Kidney (tissue), 14 donors: ENCODE measurements around the gene LRP1. TPM values are rescaled to one million over a fixed set of nuclear protein-coding genes. Genes with fewer than 3 reads are reported as not detected.
A peak's percentile ranks its signal among the peaks of the same experiment; 100 is the strongest.

ENCODE experiments used
- DNase-seq, 5 donors: peaks; one replicate each; pipeline ENCODE4 v3.0.0-alpha.2; 2013 to 2020
- FAIRE-seq: peaks from 2 replicates; lab custom pipeline; 2012; peaks lifted over from hg19 to GRCh38; lab: Jason Lieb, UNC
- H3K27ac ChIP-seq, 2 donors: one replicate each; pipeline ENCODE4 v1.7.0; 2013; ENCODE audit warnings: low read depth in 2 of 2, low read length in 2 of 2, inconsistent platforms in 1 of 2
- H3K27me3 ChIP-seq: one replicate; pipeline ENCODE4 v1.7.1; 2013; ENCODE audit warnings: low read length, inconsistent platforms; ENCODE audit not compliant: control insufficient read depth, insufficient read depth
- H3K36me3 ChIP-seq, 3 donors: one replicate each; pipeline versions ENCODE4 v1.7.0 to v1.7.1; 2013; ENCODE audit warnings: low read length in 3 of 3, control low read depth in 1 of 3, inconsistent platforms in 1 of 3; ENCODE audit not compliant: insufficient read depth in 3 of 3, control insufficient read depth in 2 of 3
- H3K4me1 ChIP-seq, 3 donors: one replicate each; pipeline versions ENCODE4 v1.7.0 to v1.7.1; 2013; ENCODE audit warnings: low read length in 3 of 3, inconsistent platforms in 1 of 3, low read depth in 1 of 3; ENCODE audit not compliant: control insufficient read depth in 2 of 3, insufficient read depth in 2 of 3
- H3K4me3 ChIP-seq, 3 donors: one replicate each; pipeline versions ENCODE4 v1.7.0 to v1.8.1; 2013; ENCODE audit warnings: low read length in 3 of 3, control low read depth in 1 of 3, inconsistent platforms in 1 of 3
- H3K9ac ChIP-seq, 3 donors: one replicate each; pipeline versions ENCODE4 v1.7.0 to v1.7.1; 2013; ENCODE audit warnings: low read length in 3 of 3, control low read depth in 1 of 3, inconsistent platforms in 1 of 3
- H3K9me3 ChIP-seq, 3 donors: one replicate each; pipeline versions ENCODE4 v1.7.0 to v1.7.1; 2013; ENCODE audit warnings: low read length in 3 of 3, control low read depth in 1 of 3, inconsistent platforms in 1 of 3; ENCODE audit not compliant: control insufficient read depth in 2 of 3, insufficient read depth in 1 of 3
- intact Hi-C: fragments of 100-400 bp; cut with DNase I; formaldehyde crosslinking; loops from one replicate; pipeline ENCODE4 v1.11.1; 2022
- polyA plus RNA-seq: library from polyadenylated mRNA; stranded (reverse); fragments of 350-450 nt; fragmentation: Illumina TruSeq; extraction: RNeasy Lipid Tissue Mini Kit (QIAGEN cat#74804); gene quantifications from one replicate; pipeline ENCODE4 v1.2.3, GENCODE V29; 2014; ENCODE audit warnings: low read depth, low replicate concordance; ENCODE audit not compliant: insufficient read depth
- total RNA-seq: library from RNA; stranded (reverse); fragmentation: NEBNext Ultra II Directional; extraction: Animal tissue kit (Norgen Biotek cat#: 25700); gene quantifications from one replicate; pipeline ENCODE4 v1.2.1, GENCODE V29; 2021
- TF ChIP-seq, protein P1 (sequence below): IDR thresholded peaks from 3 replicates; pipeline ENCODE4 v1.5.1; 2012; ENCODE audit warnings: mild to moderate bottlenecking, moderate library complexity, borderline replicate concordance; ENCODE audit not compliant: insufficient read depth; ENCODE audit errors: extremely low read depth
- donor health status: control.
- donor health status: control.
- donor health status: control.
- donor health status: control.
- donor health status: control.
- donor health status: DM: yes; HTN: yes; CAD: no.
- donor health status: Normal renal cell carcinoma (clear cell type).

The LRP1 gene
- total and polyA plus RNA-seq, 2 donors from 2014 or later = 18.7 to 121 TPM

DNA sequence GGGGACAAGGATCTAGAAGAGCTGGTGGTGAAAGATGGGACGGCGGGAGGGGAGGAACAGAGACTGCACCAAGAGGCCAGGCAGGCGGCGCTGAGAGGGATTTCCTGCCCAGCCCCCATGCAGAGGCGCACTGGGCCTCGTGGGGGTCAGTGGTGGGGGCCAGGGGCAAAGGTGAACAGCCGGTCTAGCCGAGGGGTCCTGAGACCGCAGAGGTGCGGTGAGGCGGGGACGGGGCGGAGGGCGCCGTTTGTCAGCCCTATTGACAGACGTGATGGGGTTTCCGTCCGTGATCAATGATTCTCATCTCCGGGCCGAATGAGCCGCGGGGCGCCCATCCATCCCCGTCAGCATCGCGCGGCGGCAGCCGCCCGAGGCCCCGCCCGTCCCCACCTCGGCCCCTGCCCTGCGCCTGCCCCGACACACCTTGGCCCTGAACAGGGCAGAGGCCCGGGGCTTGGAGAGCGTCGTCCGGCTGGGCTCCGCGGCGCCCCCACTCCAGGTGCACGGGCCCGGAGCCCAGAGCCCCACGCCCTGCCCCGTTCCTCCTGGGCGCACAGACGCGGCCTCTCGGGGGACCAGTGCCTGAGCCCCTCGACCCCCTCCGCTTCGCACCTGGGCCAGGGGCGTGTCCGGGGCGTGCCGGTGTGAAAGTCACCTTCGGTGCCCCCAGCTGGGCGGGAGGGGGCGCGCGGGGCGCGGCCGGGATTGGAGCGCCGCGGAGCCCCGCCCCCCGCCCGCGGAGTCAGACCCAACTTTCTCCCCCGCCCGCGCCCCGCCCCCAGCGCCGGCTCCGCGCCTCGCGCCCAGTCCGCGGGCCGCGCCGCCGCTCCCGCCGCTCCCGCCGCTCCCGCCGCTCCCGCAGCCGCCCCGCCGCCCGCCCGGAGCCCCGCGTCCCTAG is 88.0 kb downstream of the LRP1 start, which contains the start of gene NXPH4:
TSS of gene NXPH4 (plus strand) at position 781 of the 898 bp plus-strand sequence. CDS start 176 bp downstream, outside the sequence.
- H3K9me3 ChIP-seq = no peaks in the 10 kb centered on the region
- peak within 1 kb of the TSS in 2 of 3 donors; percentile 7 to 39 for H3K4me3 ChIP-seq
- peaks cover 0 to 12% (median 8%) of the 10 kb centered on the region in 3 donors for H3K4me1 ChIP-seq
- H3K27ac ChIP-seq = no peak within 1 kb of the TSS
- H3K36me3 ChIP-seq = peaks cover 0 to 2% (median 0%) of the 10 kb centered on the region in 3 donors
- no peak for FAIRE-seq
- no peak within 1 kb of the TSS for H3K9ac ChIP-seq
- DNase-seq = peak in 2 of 5 donors; percentile 59 to 71
- H3K27me3 ChIP-seq = peaks cover 42% of the 10 kb centered on the region
- TF ChIP-seq, protein P1, sequence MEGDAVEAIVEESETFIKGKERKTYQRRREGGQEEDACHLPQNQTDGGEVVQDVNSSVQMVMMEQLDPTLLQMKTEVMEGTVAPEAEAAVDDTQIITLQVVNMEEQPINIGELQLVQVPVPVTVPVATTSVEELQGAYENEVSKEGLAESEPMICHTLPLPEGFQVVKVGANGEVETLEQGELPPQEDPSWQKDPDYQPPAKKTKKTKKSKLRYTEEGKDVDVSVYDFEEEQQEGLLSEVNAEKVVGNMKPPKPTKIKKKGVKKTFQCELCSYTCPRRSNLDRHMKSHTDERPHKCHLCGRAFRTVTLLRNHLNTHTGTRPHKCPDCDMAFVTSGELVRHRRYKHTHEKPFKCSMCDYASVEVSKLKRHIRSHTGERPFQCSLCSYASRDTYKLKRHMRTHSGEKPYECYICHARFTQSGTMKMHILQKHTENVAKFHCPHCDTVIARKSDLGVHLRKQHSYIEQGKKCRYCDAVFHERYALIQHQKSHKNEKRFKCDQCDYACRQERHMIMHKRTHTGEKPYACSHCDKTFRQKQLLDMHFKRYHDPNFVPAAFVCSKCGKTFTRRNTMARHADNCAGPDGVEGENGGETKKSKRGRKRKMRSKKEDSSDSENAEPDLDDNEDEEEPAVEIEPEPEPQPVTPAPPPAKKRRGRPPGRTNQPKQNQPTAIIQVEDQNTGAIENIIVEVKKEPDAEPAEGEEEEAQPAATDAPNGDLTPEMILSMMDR = no peak
- intact Hi-C loops = no loop called here

DNA sequence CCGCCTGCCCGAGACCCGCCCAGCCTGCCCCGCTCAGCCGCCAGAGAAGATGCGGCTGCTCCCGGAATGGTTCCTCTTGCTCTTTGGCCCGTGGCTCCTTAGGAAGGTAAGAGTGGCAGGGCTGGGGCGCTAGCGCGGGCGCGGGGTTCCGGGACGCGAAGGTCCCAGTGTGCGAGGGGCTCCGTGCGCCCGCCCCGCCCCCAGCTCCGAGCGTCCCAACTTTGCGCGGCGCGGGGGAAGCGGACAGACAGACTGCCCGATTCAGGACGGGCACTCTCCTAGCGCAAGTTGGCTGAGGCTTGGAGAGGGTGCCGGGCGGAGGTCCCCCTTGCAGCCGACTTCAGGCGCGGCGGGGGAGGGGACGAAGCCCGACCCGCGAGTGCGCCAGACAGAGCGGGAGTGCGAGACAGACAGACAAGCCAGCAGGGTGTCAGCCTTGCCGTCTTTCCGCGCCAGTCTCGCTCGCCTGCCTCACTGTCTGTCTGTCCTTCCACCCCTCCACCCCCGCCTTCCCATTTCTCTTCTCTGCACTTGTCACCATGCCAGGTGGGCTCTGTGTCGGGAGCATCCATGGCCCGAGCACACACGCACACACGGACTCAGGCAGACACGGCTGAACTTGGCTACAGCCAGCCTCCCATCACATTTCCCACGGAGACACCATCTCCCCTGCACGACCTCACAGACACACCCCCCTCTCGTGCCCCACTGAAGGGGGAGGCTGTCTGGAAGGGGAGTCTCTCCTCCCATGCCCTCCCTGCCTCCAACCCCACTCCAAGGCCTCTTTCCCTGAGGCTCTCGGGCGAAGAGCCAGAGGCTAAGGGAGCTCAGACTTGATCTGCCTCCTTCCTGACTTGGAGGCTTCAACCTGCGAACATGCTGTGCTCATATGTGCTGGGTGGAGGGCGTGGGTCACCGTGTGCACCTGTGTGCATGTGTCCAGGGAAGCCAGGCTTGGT is 88.9 kb downstream of the LRP1 start:
- intact Hi-C loops = no loop called here
- FAIRE-seq = no peak
- no peaks in the 10 kb centered on the region for H3K36me3 ChIP-seq
- H3K4me3 ChIP-seq = peak overlapping the region in 2 of 3 donors; percentile 7 to 39
- H3K9ac ChIP-seq = no peak overlapping the region
- TF ChIP-seq, protein P1 = no peak
- peak in 3 of 5 donors; percentile 46 to 66 (median 62) for DNase-seq
- H3K27ac ChIP-seq = no peak overlapping the region
- peaks cover 48% of the 10 kb centered on the region for H3K27me3 ChIP-seq
- H3K9me3 ChIP-seq = no peaks in the 10 kb centered on the region
- peaks cover 0 to 12% (median 8%) of the 10 kb centered on the region in 3 donors for H3K4me1 ChIP-seq

DNA sequence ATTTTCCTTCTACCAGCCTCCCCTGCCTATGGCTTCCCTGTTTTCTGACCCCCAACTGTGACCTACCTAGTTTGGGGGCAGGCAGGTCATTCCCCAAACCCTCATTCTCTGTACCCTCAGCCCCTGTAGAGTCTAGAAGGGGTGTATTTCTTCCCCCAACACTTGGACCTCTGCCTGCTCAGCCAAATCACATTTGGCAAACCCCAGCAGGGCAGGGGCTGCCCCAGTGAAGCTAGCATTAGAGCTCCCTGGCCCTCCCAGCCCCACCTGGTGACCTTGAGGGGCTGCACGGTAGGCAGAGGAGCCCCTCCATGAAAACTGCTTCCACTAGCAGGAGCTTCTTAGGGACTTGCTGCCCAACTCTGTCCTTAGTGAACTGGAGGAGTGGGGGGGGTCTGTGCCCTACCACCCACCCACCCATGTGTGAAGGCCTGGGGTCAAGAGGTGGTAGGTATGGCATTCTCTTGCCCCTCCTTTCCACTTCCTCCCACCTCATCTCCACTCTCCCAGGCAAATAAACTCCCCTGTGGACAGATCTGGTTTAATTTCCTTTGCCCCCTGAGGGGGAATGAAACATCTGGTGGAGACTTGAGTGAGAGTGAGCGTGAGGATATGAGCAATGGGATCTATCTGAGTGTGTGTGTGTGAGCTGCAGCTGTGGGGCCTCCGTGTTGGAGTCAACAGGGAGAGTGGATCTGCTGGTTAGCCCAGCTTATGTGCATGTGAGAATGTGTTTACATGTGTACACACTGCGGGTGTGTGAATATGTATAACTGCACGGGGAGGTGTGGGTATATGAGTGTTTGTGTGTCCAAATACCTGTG is 90.0 kb downstream of the LRP1 start:
- intact Hi-C loops = no loop called here

More for the DNA sequence above, 90.0 kb downstream of the LRP1 start:
- no peak overlapping the region for H3K9ac ChIP-seq
- no peaks in the 10 kb centered on the region for H3K9me3 ChIP-seq
- peaks cover 0 to 12% (median 8%) of the 10 kb centered on the region in 3 donors for H3K4me1 ChIP-seq
- no peak overlapping the region for H3K27ac ChIP-seq
- H3K27me3 ChIP-seq = peaks cover 52% of the 10 kb centered on the region
- FAIRE-seq (no peak), DNase-seq (peak in 1 of 5 donors; percentile 57)
- H3K4me3 ChIP-seq = no peak overlapping the region
- no peaks in the 10 kb centered on the region for H3K36me3 ChIP-seq
- TF ChIP-seq, protein P1 = no peak
